A549 (cell line): ENCODE data around the gene MPND.

Source experiments
- BHLHE40 ChIP-seq: IDR thresholded peaks from 2 replicates; pipeline ENCODE4 v1.6.1; 2012; ENCODE audit warnings: low read depth, low read length, inconsistent platforms
- CHD4 ChIP-seq: fragments of 200-600 bp; sonication (generic); IDR thresholded peaks from 2 replicates; pipeline ENCODE4 v1.6.1; 2016; ENCODE audit warnings: antibody characterized with exemption, mild to moderate bottlenecking, borderline replicate concordance
- HDAC2 ChIP-seq: fragments of 200-600 bp; sonication (generic); IDR thresholded peaks from 2 replicates; pipeline ENCODE4 v1.6.1; 2016
- JUN ChIP-seq, 2 experiments: fragments of >200 bp; sonication (Bioruptor Twin); formaldehyde crosslinking; IDR thresholded peaks; 2 replicates in 1 of 2; 3 replicates in 1 of 2; pipeline ENCODE4 v1.6.1; 2016 to 2017
- MAZ ChIP-seq: fragments of 150-350 bp; IDR thresholded peaks from 2 replicates; pipeline ENCODE4 v1.6.1; 2014; ENCODE audit warnings: antibody characterized with exemption, low read depth, low read length, borderline replicate concordance
- NR3C1 ChIP-seq: fragments of >200 bp; sonication (Bioruptor Twin); formaldehyde crosslinking; IDR thresholded peaks from 3 replicates; pipeline ENCODE4 v1.6.1; 2017
- PHF8 ChIP-seq: fragments of 200-600 bp; sonication (generic); IDR thresholded peaks from 2 replicates; pipeline ENCODE4 v1.6.1; 2016; ENCODE audit warnings: low read depth, mild to moderate bottlenecking, antibody characterized with exemption, moderate library complexity, borderline replicate concordance
- POLR2A ChIP-seq: IDR thresholded peaks from 2 replicates; pipeline ENCODE4 v1.6.1; 2012; ENCODE audit warnings: mild to moderate bottlenecking, low read length
- RCOR1 ChIP-seq: fragments of 150-350 bp; IDR thresholded peaks from 2 replicates; pipeline ENCODE4 v1.6.1; 2014; ENCODE audit warnings: antibody characterized with exemption, low read length, low read depth
- SREBF2 ChIP-seq: fragments of 450-650 bp; IDR thresholded peaks from 2 replicates; pipeline ENCODE4 v1.6.1; 2014; ENCODE audit warnings: mild to moderate bottlenecking, moderate library complexity
- TF ChIP-seq, protein P1 (sequence below): fragments of >200 bp; sonication (Bioruptor Twin); formaldehyde crosslinking; IDR thresholded peaks from 3 replicates; pipeline ENCODE4 v1.5.1; 2016
- TF ChIP-seq, protein P2 (sequence below): fragments of 450-650 bp; IDR thresholded peaks from 2 replicates; pipeline ENCODE4 v1.6.1; 2014; ENCODE audit warnings: antibody characterized with exemption
- TF ChIP-seq, protein P3 (sequence below): fragments of 250-450 bp; sonication (Bioruptor Pico); IDR thresholded peaks from 2 replicates; pipeline ENCODE4 v1.5.0; 2021; ENCODE audit warnings: mild to moderate bottlenecking, moderate library complexity, borderline replicate concordance

DNA sequence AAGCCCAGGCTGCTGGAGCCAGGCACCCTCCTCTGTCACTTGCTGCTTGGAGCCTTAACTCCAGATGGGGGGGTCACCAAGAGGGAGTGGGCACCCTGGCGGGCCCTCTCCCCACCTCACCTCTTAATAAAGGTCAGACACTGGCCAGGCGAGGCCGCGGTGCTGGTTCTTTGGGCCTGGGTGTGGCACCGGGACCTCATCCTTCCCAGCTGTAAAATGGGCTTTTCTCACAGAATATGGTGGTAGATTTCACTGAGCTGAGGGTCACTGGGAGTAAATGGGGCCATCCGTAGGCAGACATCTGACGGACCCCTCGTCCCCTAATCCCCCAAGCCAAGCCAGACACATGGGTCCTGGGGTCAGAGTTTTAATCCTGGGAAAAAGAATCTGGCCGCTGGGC lies 19.7 kb upstream of the MPND start:
- TF ChIP-seq JUN (IDR thresholded peaks at IDR 0.05), result no peak
- no peak for TF ChIP-seq POLR2A
- TF ChIP-seq, protein P1, sequence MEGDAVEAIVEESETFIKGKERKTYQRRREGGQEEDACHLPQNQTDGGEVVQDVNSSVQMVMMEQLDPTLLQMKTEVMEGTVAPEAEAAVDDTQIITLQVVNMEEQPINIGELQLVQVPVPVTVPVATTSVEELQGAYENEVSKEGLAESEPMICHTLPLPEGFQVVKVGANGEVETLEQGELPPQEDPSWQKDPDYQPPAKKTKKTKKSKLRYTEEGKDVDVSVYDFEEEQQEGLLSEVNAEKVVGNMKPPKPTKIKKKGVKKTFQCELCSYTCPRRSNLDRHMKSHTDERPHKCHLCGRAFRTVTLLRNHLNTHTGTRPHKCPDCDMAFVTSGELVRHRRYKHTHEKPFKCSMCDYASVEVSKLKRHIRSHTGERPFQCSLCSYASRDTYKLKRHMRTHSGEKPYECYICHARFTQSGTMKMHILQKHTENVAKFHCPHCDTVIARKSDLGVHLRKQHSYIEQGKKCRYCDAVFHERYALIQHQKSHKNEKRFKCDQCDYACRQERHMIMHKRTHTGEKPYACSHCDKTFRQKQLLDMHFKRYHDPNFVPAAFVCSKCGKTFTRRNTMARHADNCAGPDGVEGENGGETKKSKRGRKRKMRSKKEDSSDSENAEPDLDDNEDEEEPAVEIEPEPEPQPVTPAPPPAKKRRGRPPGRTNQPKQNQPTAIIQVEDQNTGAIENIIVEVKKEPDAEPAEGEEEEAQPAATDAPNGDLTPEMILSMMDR, result no peak
- TF ChIP-seq BHLHE40, result no peak
- no peak for TF ChIP-seq SREBF2
- TF ChIP-seq, protein P2, sequence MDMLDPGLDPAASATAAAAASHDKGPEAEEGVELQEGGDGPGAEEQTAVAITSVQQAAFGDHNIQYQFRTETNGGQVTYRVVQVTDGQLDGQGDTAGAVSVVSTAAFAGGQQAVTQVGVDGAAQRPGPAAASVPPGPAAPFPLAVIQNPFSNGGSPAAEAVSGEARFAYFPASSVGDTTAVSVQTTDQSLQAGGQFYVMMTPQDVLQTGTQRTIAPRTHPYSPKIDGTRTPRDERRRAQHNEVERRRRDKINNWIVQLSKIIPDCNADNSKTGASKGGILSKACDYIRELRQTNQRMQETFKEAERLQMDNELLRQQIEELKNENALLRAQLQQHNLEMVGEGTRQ, result no peak
- no peak for TF ChIP-seq NR3C1
- TF ChIP-seq, protein P3, sequence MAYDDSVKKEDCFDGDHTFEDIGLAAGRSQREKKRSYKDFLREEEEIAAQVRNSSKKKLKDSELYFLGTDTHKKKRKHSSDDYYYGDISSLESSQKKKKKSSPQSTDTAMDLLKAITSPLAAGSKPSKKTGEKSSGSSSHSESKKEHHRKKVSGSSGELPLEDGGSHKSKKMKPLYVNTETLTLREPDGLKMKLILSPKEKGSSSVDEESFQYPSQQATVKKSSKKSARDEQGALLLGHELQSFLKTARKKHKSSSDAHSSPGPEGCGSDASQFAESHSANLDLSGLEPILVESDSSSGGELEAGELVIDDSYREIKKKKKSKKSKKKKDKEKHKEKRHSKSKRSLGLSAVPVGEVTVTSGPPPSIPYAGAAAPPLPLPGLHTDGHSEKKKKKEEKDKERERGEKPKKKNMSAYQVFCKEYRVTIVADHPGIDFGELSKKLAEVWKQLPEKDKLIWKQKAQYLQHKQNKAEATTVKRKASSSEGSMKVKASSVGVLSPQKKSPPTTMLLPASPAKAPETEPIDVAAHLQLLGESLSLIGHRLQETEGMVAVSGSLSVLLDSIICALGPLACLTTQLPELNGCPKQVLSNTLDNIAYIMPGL (CRISPR knock-in tag), result no peak
- TF ChIP-seq RCOR1, result no peak
- TF ChIP-seq PHF8, result no peak
- no peak for TF ChIP-seq CHD4
- TF ChIP-seq MAZ, result no peak
- TF ChIP-seq HDAC2, result no peak
